ENCODE results near the gene CBX7.
"Not testable (repeated sequence)": the region's sequence is repeated elsewhere in the genome, so short reads cannot be mapped to it uniquely, and the experiment has no call there.

CBX7 gene

GRCh38 chr22:39171623-39172264 is 19.3 kb upstream of the CBX7 start:
- DNase-seq, result no peak
- H3K27ac Mint-ChIP-seq, result peak overlapping the region; percentile 98 to 99
- H3K9me3 Mint-ChIP-seq, result no peaks in the 10 kb centered on the region
- H3K4me3 Mint-ChIP-seq, result peak overlapping the region; percentile 66 to 72
- peaks cover 47 to 50% of the 10 kb centered on the region in 2 donors for H3K4me1 Mint-ChIP-seq (ENCODE audit: low read depth in 2 of 2)
- no peak for ATAC-seq (replicated peaks)
- peaks cover 17% of the 10 kb centered on the region for H3K36me3 Mint-ChIP-seq (ENCODE audit: insufficient read depth)
- peaks cover 9 to 12% of the 10 kb centered on the region in 2 donors for H3K27me3 Mint-ChIP-seq

DNA sequence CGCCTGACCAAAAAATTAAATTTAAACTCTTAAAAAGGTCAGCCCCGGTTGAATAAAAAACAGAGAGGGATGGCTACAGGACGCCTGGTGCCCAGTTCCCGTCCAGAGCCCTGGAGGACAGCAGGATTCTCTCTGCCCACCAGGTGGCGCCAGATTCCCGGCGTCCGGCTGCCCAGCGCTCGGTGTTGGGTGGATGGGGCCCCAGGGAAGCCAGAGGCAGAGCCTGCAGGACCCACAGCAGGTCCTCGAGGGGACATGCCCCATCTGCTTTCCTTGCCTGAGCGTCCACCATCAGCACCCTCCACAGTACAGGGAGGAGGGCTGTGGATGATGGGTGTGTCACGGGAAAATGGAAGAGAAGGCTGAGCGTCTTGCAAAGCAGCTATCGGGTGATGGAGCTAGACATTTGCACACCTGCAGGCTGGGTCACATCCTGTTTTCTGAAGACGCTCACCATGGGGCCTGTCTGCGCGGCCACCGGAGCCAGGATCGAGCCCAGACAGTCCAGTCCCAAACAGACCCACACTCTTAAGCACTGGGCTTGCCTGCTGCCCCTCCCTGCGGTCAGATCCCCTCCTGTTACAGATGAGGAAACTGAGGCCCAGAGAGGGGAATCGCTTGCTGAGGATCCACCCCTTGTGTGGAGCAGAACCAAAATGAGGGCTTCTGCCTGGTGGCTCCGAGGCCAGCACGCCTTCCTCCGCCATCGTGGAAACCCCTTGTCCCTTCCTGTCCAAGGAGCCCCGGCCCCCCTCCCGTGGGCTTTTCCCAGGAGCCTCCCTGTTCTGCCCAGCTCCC is 18.5 kb upstream of the CBX7 start:
- H3K4me1 Mint-ChIP-seq (ENCODE audit: low read depth in 2 of 2), result peaks cover 42 to 50% of the 10 kb centered on the region in 2 donors
- peak overlapping the region; percentile 98 to 99 for H3K27ac Mint-ChIP-seq
- ATAC-seq (replicated peaks) (peak; percentile 48), DNase-seq (peak; percentile 83 to 86 (median 84))
- peaks cover 9 to 12% of the 10 kb centered on the region in 2 donors for H3K27me3 Mint-ChIP-seq
- peaks cover 17% of the 10 kb centered on the region for H3K36me3 Mint-ChIP-seq (ENCODE audit: insufficient read depth)
- H3K4me3 Mint-ChIP-seq, result peak overlapping the region; percentile 66 to 72
- H3K9me3 Mint-ChIP-seq, result no peaks in the 10 kb centered on the region

GRCh38 chr22:39169797-39170466 is 17.5 kb upstream of the CBX7 start:
- Mint-ChIP-seq H3K27me3 (peaks cover 9 to 12% of the 10 kb centered on the region in 2 donors), H3K27ac (peak overlapping the region in 1 of 2 donors; percentile 55)
- no peak for DNase-seq

GRCh38 chr22:39166547-39166946 is 14.1 kb upstream of the CBX7 start:
- H3K36me3 Mint-ChIP-seq (ENCODE audit: insufficient read depth), result no peaks in the 10 kb centered on the region
- no peak for ATAC-seq (replicated peaks)
- no peak for DNase-seq

More at GRCh38 chr22:39169797-39170466, 17.5 kb upstream of the CBX7 start:
- peaks cover 17% of the 10 kb centered on the region for H3K36me3 Mint-ChIP-seq (ENCODE audit: insufficient read depth)
- ATAC-seq (replicated peaks), result no peak
- peaks cover 34 to 44% of the 10 kb centered on the region in 2 donors for H3K4me1 Mint-ChIP-seq (ENCODE audit: low read depth in 2 of 2)
- no peaks in the 10 kb centered on the region for H3K9me3 Mint-ChIP-seq
- no peak overlapping the region for H3K4me3 Mint-ChIP-seq

GRCh38 chr22:39156093-39156492 is 3.6 kb upstream of the CBX7 start:
- not testable (repeated sequence) for H3K27ac Mint-ChIP-seq; H3K27me3 Mint-ChIP-seq; H3K4me1 Mint-ChIP-seq (ENCODE audit: low read depth in 2 of 2); H3K36me3 Mint-ChIP-seq (ENCODE audit: insufficient read depth); H3K4me3 Mint-ChIP-seq; H3K9me3 Mint-ChIP-seq; DNase-seq; ATAC-seq (replicated peaks)

More at GRCh38 chr22:39166547-39166946, 14.1 kb upstream of the CBX7 start:
- peaks cover 9 to 12% of the 10 kb centered on the region in 2 donors for H3K27me3 Mint-ChIP-seq
- peaks cover 7 to 11% of the 10 kb centered on the region in 2 donors for H3K4me1 Mint-ChIP-seq (ENCODE audit: low read depth in 2 of 2)
- no peak overlapping the region for H3K4me3 Mint-ChIP-seq
- no peak overlapping the region for H3K27ac Mint-ChIP-seq
- H3K9me3 Mint-ChIP-seq, result no peaks in the 10 kb centered on the region

- ATAC-seq (replicated peaks) (no peak), DNase-seq (no peak)
- no peak overlapping the region for H3K27ac Mint-ChIP-seq
- peaks cover 14 to 16% of the 10 kb centered on the region in 2 donors for H3K4me1 Mint-ChIP-seq (ENCODE audit: low read depth in 2 of 2)
- H3K4me3 Mint-ChIP-seq, result no peak overlapping the region
- H3K27me3 Mint-ChIP-seq, result peaks cover 5 to 7% of the 10 kb centered on the region in 2 donors
- peaks cover 10% of the 10 kb centered on the region for H3K36me3 Mint-ChIP-seq (ENCODE audit: insufficient read depth)
- H3K9me3 Mint-ChIP-seq, result no peaks in the 10 kb centered on the region
Measured at GRCh38 chr22:39155421-39155820, 2.9 kb upstream of the CBX7 start.

- no peaks in the 10 kb centered on the region for H3K9me3 Mint-ChIP-seq
- peaks cover 21% of the 10 kb centered on the region for H3K36me3 Mint-ChIP-seq (ENCODE audit: insufficient read depth)
- ATAC-seq (replicated peaks) (no peak), DNase-seq (no peak)
- peaks cover 5 to 7% of the 10 kb centered on the region in 2 donors for H3K27me3 Mint-ChIP-seq
- H3K4me1 Mint-ChIP-seq (ENCODE audit: low read depth in 2 of 2), result peaks cover 33 to 34% of the 10 kb centered on the region in 2 donors
- H3K4me3 Mint-ChIP-seq, result peak overlapping the region; percentile 96 to 97
- peak overlapping the region; percentile 95 to 97 for H3K27ac Mint-ChIP-seq
Measured at GRCh38 chr22:39153220-39153717, 789 bp upstream of the CBX7 start.

GRCh38 chr22:39152024-39152510 is 413 bp downstream of the CBX7 start:
- no peak for DNase-seq
- peaks cover 21% of the 10 kb centered on the region for H3K36me3 Mint-ChIP-seq (ENCODE audit: insufficient read depth)
- no peak for ATAC-seq (replicated peaks)
- H3K27ac Mint-ChIP-seq, result peak overlapping the region; percentile 88 to 95
- H3K4me3 Mint-ChIP-seq, result peak overlapping the region; percentile 96 to 97
- no peaks in the 10 kb centered on the region for H3K9me3 Mint-ChIP-seq
- H3K27me3 Mint-ChIP-seq, result peaks cover 5 to 7% of the 10 kb centered on the region in 2 donors
- peaks cover 37 to 38% of the 10 kb centered on the region in 2 donors for H3K4me1 Mint-ChIP-seq (ENCODE audit: low read depth in 2 of 2)

- H3K27me3 Mint-ChIP-seq, result peaks cover 5 to 7% of the 10 kb centered on the region in 2 donors
- ATAC-seq (replicated peaks), result no peak
- peak overlapping the region; percentile 88 to 95 for H3K27ac Mint-ChIP-seq
- H3K4me3 Mint-ChIP-seq, result peak overlapping the region; percentile 96 to 97
- peaks cover 23% of the 10 kb centered on the region for H3K36me3 Mint-ChIP-seq (ENCODE audit: insufficient read depth)
- peaks cover 41 to 42% of the 10 kb centered on the region in 2 donors for H3K4me1 Mint-ChIP-seq (ENCODE audit: low read depth in 2 of 2)
- no peaks in the 10 kb centered on the region for H3K9me3 Mint-ChIP-seq
- DNase-seq, result no peak
Measured at GRCh38 chr22:39151329-39151975, 1.0 kb downstream of the CBX7 start.

DNA sequence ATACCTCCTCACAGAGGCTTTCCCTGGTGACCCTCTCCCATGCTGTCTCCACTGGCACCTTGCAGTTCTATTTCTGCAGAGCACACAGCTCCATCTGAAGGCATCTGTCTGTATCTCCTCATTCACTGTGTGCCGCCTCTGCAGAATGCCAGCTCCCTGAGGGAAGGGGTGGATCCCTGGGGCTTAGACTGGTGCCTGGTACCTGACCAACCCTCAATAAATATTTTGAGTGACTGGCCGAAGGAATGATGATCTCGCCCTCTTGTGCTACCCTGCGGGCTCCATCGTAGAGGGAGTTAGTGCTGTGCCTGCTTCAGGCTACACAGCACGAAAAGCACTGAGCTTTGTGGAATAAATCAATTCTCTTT is 1.6 kb downstream of the CBX7 start:
- Mint-ChIP-seq H3K4me3 (peak overlapping the region; percentile 96 to 97), H3K27me3 (peaks cover 5 to 7% of the 10 kb centered on the region in 2 donors), H3K36me3 (ENCODE audit: insufficient read depth) (peaks cover 25% of the 10 kb centered on the region), H3K27ac (peak overlapping the region; percentile 88 to 95), H3K4me1 (ENCODE audit: low read depth in 2 of 2) (peaks cover 47 to 48% of the 10 kb centered on the region in 2 donors), H3K9me3 (no peaks in the 10 kb centered on the region)
- no peak for ATAC-seq (replicated peaks)
- DNase-seq, result no peak

- Mint-ChIP-seq H3K4me1 (ENCODE audit: low read depth in 2 of 2) (peaks cover 47 to 49% of the 10 kb centered on the region in 2 donors), H3K36me3 (ENCODE audit: insufficient read depth) (peaks cover 30% of the 10 kb centered on the region), H3K4me3 (peak overlapping the region; percentile 96 to 97), H3K27me3 (peaks cover 5 to 7% of the 10 kb centered on the region in 2 donors), H3K27ac (peak overlapping the region; percentile 88 to 95), H3K9me3 (no peaks in the 10 kb centered on the region)
- ATAC-seq (replicated peaks), result no peak
- DNase-seq, result no peak
Measured at GRCh38 chr22:39149915-39150847, 2.3 kb downstream of the CBX7 start.
